HG03280 (cell line): Measurements from ENCODE around the gene MYO1B.
"Not testable (repeated sequence)": the region's sequence is repeated elsewhere in the genome, so short reads cannot be mapped to it uniquely, and the experiment has no call there.

Experiments used
- ATAC-seq: cut with Tn5 transposase; IDR thresholded peaks from one replicate; pipeline ENCODE4 v1.9.1; 2021; ENCODE audit warnings: mild to moderate bottlenecking, moderate library complexity; ENCODE audit not compliant: unreplicated experiment

The MYO1B gene

DNA sequence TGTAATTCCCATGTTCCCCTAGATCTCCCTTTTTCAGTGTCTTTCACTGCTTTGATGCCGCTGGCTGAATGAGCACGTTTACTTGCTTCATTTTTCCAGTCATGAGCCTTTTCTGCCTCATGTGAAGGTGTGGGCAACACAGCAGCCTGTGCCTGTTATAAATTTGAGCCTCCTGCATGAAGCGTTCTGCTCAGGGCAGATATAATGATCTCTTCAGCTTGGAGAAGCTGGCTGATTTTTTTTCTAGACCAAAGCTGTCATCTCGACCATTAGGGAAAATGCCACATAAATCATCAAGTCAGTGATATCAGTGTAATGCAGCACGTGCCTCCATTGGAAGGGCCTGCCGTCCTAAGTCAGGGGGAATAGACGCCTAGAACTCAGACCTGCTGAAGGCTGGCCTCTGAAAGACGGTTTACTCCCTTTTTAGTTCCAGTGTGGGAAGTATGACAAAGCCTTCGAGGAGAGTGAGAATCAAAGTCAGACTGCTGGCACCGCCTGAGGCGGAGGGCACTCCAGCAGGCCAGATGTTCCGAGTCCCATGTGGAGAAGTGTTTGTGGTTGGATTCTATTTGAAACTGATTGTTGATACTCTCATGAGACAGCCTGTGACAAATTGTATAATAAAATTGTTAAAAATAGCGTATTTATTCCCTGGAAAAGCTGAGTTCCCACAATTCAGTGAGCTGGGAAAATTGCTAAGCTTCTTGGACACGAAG, 196.5 kb downstream of the MYO1B start:
- ATAC-seq = no peak

DNA sequence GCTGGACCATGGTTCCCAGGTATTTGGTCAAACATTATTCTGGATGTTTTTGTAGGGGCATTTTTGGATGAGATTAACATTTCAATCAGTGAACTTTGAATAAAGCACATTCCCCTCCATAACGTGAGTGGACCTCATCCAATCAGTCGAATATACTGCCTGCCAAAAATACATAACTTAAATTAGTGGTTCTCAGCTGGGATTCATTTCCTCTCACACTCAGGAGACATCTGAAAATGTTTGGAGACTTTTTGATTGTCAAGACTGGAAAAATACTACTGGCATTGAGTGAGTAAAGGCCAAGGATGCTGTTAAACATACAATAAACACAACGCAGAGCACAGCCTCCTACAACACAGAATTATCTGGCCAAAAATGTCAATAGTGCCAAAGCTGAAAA, 198.2 kb downstream of the MYO1B start:
- ATAC-seq = no peak

DNA sequence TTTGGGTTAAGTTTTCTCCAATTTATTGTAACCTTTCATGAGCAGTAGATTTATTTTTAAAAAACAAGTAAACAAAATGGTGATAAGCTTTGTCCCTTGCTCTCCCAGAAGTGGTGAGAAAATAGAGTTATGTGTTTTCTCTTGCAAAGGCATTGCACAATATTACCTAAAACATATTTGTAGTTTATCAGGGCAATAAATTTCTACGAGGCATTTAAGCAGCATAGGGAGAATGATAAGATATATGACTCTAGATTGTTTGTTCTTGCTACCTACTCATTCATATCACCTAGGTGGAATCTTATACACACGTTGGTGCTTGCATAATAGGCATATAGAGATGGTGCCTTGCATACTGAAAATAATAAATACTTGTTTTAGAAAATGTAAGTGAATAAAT, 201.7 kb downstream of the MYO1B start:
- no peak for ATAC-seq

DNA sequence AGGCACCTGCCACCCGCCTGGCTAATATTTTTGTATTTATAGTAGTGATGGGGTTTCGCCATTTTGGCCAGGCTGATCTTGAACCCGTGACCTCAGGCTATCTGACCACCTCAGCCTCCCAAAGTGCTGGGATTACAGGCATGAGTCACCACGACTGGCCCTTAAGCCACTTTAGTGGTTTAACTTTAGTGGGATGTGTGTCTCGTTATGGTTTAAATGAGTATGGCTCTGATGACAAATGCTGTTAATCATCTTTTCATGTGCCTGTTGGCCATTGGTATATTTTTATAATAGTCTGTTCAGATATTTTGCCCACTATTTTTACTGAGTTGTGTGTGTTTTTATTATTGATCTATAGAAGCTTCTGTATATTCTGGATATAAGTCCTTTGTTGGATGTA, 205.9 kb downstream of the MYO1B start:
- no peak for ATAC-seq

DNA sequence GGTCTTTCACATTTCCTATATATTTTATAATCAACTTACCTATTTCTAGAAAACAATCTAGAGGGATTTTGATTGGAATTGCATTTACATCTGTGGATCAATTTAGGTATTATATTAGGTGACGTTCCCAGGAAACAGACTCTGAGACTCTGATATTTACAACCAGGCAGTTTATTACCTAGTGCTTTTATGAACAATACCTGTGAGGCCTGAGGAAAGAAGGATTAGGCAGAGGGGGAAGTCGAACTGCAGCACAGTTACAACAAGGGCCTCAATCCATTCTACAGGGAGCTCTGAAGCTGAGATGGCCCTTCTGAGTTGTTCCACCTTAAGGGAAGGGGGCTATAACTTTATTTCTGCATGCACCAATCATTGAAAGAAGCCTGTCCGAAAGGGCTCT, 206.9 kb downstream of the MYO1B start:
- no peak for ATAC-seq

DNA sequence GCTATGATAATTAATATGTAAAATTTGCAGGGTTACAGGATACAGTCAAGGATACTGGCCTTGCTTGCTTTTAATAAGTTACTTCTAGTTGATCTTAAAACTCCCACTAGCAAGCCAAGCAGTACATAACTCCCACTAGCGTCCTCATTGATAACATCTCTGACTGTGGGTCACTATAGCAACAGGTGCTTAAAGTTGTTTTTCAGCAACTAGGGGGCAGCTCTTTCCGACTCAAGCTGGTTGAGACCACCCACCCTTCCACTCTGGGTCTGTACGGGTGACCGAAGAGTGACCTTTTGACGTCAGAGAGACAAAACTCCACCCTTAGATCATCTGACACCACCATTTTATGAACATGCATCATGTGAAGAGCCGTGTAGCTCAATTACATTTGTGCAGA, 208.6 kb downstream of the MYO1B start:
- no peak for ATAC-seq

DNA sequence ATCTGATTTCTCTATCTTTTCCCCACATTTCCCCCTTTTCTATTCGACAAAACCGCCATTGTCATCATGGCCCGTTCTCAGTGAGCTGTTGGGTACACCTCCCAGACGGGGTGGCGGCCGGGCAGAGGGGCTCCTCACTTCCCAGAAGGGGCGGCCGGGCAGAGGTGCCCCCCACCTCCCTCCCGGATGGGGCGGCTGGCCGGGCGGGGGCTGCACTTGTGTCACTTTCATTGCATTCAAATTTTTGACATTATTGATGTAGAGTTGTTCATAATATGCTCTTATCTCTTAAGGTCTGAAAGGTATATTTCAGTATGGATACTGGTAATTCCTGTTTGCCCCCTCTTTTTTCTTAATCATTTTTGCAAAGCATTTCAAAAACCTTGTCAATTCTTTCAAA, 211.3 kb downstream of the MYO1B start:
- ATAC-seq = not testable (repeated sequence)

DNA sequence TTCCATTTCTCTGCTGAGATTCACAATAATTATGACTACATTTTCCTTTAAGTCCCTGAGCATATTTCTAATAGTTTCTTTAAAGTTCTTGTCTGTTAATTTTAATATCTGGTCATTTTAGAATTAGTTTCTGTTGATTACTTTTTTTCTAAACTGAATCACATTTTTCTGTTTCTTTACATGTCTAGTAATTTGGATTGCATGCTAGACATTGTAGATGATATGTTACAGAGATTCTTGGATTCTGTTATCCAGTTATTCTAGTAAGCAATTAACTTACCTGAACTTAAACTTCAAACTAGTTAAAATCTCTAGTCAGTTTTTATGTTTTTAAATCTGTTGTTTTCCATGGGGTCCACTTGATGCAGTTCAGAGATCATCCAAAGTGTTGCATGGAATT, 214.0 kb downstream of the MYO1B start:
- ATAC-seq = no peak

DNA sequence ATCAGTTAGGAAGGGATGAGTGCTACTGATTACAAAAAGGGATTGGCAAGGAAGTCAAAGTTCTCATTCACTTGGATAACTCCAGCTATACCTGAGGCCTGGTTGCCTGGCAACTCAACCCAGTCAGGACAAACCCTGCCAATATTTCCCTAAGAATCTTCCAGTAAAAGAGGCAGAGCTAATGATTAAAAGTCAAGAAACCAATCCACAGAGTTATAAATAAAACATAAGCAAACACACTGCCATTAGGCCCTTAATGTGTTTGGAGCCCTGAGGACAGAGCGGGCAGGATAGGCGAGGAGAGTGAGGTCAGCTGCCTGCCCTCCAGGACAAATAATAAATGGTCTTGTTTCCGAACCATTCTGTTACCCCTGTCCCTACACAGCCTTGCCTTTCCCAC, 217.2 kb downstream of the MYO1B start:
- ATAC-seq = no peak

DNA sequence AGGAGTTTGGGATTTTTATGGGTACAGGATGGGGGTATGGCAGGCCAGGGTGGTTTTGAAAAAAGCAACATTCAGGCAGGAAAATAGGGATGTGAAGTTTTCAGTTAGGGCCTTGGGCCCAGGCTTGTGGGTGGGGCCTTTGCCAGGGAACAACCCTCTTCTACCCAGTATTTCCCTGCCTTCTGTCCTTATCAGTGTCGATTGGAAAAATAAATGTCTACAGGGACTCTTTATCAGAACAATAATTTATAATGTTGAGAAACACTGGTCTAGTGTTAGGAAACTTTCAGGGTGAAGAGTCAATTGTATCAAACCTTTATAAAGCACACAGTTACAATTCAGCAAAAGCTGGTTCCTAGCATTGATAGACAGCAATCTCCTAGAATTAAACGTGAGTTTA, 218.6 kb downstream of the MYO1B start:
- ATAC-seq = no peak

DNA sequence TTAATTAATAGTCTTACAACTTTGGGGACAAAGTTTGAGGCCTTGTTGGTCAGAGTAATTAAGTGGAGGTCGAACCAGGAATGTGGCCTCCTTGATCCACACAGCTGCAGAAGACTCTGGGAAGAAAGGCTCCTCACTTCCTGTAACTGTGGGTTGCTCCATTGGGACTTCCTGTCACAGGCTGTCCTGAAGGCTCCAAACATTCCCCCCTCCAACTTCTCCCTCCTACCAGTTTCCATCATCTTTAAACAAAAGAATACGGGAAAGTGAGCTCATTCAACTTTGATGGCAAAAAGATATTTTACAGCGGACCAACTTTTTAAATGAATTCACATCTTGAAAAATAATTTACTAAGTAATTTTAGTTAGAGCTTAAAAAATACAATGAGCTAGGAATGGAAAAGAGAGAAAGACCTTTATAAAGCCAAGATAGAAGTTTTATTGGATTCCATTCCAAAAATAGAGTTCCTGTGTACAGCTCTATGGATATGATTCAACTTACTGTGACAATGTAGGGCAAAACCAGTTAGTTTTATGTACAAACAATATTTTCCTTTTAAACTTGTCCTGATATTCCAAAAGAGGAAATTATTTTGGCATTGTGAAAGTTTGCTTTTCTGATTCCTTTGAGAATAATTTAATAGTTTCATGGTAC, 220.7 kb downstream of the MYO1B start:
- ATAC-seq = no peak

DNA sequence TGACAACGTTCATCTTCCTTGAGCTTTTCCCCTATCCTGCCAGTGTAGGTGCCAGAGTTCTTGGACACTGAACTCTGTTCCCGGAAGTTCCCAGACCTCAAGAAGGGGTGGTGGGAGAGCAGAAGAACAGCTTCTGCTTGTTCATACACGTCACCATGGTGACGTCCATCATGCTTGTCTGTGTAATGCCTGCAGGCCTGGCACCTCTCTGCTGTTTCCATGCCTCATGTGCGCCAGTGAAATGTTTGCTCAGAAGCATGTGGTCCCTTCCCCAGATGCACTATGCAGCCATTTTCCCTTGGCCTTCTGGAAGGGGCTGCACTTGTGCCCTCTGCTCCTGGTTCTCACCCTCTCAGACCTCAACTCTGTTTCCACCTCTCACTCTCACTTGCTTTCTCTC, 221.9 kb downstream of the MYO1B start:
- no peak for ATAC-seq

DNA sequence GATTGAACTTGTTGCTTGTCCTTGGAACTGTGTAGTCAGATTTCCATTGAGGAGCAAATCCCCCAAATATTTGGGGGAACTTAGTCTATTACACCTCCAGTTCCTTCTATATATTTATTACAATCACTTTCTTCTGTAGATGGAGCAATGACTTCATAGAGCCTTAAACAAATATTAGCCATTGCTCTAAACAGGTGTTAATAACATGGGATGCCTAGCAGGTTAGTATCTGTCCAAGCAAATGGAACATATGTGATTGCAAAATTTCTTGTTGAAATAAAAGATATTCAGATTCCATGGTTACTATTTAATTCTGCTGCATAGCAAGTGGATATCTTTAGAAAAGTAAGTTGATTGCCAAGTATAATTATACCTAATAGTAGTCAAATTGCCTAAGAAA, 225.1 kb downstream of the MYO1B start:
- no peak for ATAC-seq

DNA sequence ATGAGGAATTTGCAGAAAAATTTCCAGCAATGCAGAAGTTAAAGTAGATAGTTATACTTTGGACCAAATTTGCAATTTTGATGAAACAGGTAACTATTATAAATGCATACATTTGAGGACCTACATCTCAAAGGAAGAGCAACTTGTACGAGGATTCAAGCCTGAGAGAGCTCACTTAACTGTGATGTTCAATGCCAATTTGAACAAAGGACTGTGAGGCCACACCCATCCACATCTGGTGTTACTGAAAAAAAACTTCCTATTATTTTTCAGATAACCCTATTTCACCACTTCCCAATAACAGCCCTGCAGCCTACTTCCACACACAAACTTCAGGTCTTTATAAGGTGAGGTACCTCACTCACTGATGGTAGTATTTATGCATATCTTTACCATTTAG, 229.3 kb downstream of the MYO1B start:
- ATAC-seq = no peak
